GM12875 (cell line): ENCODE data around the gene ACOT11.

Experiments
- H3K4me3 ChIP-seq: one replicate; pipeline ENCODE4 v1.5.1; 2011; ENCODE audit warnings: low read depth, low read length, control low read depth
- CTCF ChIP-seq: IDR thresholded peaks from 2 replicates; pipeline ENCODE4 v1.5.1; 2011; ENCODE audit warnings: low read depth, mild to moderate bottlenecking, control low read depth, inconsistent platforms, low read length, moderate library complexity, borderline replicate concordance; ENCODE audit not compliant: insufficient read depth

Gene ACOT11

DNA sequence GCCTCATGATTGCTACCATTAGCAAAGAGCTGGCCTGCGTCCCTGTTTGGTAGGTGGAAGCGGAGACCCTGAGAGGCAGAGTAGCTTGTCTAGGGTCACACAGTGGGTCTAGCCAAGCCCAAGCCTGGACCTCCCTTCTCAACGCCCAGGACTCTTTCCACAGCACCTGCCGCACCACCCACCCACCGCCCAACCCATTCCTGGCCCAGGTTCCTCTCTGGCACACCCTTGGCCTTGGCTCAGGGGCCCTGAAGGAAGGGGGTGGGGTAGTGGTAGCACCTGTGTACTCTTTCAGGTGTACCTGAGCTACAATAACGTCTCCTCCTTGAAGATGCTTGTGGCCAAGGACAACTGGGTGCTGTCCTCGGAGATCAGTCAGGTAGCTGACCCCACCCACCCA, 56.0 kb downstream of the ACOT11 start:
- H3K4me3 ChIP-seq: no peak overlapping the region
- no peak for TF ChIP-seq CTCF

DNA sequence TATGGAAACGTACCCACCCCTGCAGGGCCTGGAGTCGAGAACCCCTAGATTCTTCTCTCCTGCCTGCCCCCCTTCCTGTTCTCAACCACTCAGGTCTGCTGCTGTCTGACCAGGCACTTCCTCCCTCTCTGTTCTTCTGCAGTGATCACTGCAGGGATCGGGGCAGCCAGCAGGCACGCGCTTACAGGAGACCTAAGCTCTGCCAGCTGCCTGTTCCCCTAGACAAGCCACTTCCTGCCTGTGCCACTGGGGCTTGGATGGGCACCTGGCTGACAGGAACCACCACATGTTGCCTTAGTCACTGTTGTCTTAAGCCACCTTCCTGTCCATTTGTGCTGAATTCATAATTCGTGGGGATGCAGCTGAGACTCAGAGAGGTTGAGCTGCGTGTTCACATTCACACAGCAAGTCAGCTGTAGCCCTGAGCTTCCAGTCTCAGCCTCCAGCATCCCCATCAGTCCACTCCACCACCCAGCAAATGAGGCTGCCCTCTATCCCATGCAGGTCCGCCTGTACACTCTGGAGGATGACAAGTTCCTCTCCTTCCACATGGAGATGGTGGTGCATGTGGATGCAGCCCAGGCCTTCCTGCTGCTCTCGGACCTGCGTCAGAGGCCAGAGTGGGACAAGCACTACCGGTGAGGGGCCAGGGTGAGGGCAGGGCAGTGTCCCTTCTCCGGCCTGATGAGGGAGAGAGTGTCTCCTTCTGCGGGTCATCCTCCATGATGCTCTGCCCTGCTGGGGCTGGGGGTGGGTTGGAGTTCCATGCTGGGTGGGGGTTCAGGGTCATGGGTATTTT, 56.7 kb downstream of the ACOT11 start:
- H3K4me3 ChIP-seq: no peak overlapping the region
- no peak for TF ChIP-seq CTCF

GRCh38 chr1:54606096-54606989, 58.3 kb downstream of the ACOT11 start:
- H3K4me3 ChIP-seq: no peak overlapping the region
- no peak for TF ChIP-seq CTCF

DNA sequence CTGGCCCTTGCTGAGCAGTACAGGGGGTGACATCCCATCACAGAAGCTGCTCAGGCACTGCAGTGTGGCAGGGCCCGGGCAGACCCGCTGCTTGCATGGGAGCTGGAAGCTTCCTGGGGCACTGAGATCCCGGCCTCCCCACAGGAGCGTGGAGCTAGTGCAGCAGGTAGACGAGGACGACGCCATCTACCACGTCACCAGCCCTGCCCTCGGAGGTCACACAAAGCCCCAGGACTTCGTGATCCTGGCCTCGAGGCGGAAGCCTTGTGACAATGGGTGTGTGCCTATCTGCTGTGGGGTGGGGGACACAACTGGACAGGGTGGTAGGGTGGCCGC, 58.9 kb downstream of the ACOT11 start:
- no peak overlapping the region for H3K4me3 ChIP-seq
- no peak for TF ChIP-seq CTCF

GRCh38 chr1:54607821-54608565, 60.0 kb downstream of the ACOT11 start:
- no peak for TF ChIP-seq CTCF
- H3K4me3 ChIP-seq: no peak overlapping the region

GRCh38 chr1:54608566-54609230, 60.7 kb downstream of the ACOT11 start:
- no peak for TF ChIP-seq CTCF
- no peak overlapping the region for H3K4me3 ChIP-seq
